ENCODE results near the gene CLEC16A.

CLEC16A gene

GRCh38 chr16:10971560-10971961 is 27.2 kb downstream of the CLEC16A start:
- DNase-seq = peak; percentile 20

DNA sequence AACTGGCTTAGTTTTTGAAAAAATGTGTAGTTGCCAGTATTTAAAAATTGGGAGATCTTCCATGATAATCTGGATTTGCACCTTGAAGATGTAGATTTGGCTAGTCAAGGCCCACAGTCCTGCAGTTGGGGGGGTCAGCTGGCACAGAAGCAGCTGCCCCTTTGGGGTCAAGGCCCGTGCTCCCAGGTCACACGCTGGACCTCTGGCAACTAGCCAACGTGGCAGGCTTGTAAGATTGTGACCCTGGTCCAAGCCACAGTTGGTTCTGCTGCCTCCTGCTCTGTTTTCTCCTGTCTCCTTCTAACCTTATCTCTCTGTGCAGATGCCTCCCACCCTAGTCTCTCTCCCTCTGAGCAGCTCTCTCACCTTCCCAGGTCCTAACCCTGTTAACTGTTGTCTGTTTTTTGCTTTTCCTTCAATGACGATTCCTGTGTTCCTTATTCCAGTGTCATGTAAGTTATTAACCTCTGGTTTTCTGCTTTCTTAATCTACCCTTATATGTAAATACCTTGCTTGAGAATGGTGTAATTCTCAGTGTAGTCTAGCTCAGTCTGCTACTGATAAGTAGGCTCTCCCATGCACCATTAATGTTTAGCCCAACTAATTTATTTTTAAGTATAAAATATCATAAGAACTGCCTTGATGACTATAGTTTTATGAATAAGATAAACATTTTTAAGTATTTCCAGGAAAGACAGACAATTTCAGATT is 27.9 kb downstream of the CLEC16A start:
- no peak for DNase-seq

- no peak for DNase-seq
Observed at GRCh38 chr16:10972819-10973464, 28.6 kb downstream of the CLEC16A start.

DNA sequence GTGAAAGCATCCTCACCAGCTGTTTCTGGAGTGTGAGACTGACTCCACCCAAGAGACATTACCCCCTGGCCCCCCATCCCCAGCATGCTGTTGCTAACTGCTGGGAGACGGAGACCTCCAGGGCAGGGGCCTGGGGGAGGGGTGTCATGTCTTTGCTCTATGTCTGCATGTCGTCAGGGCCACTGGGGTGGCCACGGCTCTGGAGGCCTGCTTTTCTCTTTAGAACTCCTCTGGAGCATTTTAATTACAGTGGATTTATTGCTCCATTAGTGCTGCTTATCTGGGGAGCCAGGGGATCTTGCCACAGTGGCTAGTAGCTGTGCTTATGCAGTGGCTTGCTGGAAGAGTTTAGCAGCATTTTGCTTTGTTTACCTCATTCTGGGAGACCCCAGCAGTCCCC is 32.3 kb downstream of the CLEC16A start:
- no peak for DNase-seq

DNA sequence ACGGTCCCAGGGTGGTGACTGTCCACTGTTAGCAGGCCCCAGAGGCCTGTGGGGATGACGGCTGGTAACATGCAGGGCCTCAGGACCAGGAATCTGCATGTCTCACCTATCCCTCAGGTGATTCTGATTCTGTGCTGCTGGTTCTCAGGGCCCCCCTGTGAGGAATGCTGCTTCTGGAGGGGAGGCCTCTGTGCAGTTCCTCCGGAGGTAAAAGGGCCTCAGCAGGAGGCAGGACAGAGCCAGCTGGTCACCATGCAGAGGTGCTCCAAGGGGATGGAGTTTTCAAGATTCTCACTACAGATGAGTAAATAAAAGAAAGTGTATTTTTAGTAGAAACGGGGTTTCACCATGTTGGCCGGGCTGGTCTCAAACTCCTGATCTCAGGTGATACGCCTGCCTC is 33.8 kb downstream of the CLEC16A start:
- no peak for DNase-seq

DNA sequence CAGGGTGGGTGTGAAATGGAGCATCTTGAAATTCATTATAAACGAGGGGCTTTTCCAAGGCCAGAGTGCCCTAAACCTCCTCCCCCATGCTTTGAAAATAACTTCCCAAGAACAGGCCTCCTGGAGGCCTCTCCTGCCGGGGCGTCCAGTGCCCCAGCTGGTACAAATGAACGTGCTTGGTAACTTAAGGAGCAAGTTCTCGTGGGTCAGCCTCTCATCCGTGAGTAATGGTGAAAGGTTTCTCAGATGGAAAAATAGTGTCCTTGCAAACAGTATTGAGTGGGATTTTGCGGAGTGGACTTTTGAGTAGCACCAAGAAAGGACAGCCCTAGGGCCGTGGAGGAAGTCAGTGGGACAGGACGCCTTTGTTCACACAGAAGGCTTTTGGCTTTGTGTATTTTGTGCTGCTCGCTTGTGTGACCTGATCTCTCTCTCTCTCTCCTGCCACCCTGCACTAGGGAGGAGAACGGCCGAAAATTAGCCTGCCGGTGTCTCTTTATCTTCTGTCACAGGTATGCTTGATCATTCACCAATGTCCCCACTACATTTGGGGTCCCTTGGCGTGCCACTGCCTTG is 34.6 kb downstream of the CLEC16A start:
- no peak for DNase-seq

DNA sequence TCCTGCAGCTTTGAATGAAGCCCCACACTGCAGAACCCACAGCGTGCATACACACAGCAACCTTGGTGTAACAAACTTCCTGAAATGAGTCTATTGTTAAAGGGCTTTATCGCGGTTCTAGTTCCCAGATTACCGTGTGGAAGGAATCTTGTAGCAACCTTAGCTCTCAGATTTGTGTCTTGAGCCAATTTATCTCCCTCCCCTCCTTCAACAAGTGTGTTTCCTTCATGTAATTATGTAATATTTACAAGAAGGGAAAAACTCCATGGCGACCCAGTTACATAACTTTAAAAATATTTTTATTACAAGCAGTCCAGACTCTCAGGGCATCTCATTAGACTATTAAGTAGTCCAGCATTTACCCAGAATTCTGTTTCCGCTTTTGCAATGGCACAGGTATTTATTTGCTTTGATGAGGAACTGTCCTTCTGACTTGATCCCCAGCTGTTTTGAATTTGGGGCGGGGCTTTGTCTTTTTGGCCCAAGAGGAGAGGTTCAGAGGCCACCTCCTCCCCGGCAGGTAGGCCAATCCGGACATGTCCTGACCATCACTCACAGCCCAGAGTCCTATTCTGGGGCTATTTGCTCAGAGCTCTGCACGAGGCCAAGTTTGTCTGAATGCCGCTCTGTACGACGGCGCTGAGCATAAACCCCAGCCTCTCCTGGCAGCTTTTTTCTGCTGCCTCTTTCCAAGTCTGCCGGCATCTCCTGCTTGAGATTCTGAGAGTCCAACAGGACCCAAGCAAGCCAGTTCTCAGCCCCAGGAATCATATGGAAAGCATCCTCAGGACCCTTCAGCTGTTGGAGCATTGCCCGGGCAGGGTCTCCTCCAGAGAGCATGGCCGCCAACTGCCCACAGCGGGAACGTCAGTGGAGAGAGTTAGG is 35.6 kb downstream of the CLEC16A start:
- no peak for DNase-seq

- no peak for DNase-seq
Observed at GRCh38 chr16:10980813-10981212, 36.4 kb downstream of the CLEC16A start.

- no peak for DNase-seq
Observed at GRCh38 chr16:10981697-10982216, 37.4 kb downstream of the CLEC16A start.

DNA sequence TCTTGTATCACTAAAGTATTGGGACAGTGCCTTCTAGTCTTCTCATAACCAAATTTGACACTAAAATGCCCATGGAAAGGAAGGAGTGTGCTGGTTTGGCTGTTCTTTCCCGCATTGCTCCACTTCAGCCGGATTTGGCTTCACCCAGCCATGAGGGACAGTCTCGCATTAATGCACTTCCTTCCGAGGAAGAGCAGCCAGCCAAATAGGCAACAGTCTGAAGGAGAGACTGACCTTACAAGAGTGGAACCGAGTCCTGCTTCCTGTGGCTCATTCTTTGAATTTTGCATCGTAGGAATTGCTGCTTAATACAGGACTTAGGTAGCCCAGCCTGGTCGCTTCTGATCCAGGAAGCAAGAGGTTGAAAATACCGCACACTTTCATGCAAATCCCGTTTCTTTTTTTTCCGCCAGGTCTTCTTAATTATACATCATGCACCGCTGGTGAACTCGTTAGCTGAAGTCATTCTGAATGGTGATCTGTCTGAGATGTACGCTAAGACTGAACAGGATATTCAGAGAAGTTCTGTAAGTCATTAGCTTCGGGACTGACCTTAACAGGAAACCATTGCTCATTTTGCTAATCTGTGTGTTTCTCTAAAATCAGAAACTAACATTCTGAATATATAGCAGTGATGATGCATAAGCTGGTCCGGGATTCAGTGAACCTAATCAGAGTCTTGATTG is 38.2 kb downstream of the CLEC16A start:
- no peak for DNase-seq

- DNase-seq = no peak
Observed at GRCh38 chr16:10983159-10983558, 38.8 kb downstream of the CLEC16A start.

DNA sequence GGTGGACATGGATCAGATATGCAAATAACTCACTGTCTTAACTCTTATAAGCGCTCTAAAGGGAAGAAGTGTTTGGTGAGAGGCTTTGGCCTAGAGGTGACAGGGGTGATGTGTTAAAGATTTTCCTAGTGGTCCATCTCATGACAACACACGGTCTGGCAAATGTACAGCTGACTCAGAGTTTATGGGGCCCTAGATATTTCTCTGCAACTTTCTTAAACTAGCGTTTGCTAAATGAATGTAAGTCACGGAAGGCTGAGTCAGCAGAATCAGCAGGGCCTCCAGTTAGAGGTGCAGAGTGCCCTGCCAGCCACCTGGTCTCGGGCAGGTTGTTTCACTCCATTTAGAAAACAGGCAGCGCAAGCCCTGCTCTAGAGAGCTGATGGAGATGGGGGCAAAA is 40.1 kb downstream of the CLEC16A start:
- no peak for DNase-seq

DNA sequence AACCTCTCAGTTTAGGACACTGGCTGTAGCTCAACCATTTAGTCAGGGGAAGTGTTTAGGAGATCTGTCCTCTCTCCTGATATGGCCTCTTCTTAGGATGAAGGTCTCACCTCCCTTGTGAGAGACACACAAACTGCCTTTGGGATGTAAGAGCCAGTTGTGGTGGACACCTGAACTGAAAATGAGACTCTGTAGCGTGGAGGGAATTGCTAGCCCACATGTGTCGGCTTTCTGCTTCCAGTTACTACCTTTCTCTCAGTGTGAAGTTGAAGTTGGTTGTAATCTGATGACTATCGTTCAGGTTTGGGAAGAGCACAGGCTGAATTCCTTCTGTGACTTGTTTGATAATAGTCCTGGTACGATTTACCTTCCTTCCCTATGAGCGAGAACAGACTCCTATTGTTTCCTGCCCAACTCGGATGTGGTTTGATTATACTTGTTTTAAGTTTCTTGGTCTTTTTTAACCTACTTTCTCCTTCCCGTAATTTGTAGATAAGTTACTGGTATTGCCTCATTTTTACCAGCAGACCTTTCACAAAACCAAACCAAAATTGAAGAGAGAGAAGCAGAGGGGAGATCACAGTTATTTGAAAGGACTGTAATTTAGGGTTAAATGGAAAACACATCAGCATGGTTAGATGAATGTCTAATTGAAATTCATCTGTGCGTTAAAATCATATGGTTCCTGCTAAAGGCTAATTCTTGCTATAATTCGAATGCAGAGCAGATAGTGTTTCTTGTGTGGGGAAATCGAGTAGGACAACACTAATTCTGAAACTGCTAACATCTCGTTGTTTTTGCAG is 43.2 kb downstream of the CLEC16A start:
- DNase-seq = no peak

DNA sequence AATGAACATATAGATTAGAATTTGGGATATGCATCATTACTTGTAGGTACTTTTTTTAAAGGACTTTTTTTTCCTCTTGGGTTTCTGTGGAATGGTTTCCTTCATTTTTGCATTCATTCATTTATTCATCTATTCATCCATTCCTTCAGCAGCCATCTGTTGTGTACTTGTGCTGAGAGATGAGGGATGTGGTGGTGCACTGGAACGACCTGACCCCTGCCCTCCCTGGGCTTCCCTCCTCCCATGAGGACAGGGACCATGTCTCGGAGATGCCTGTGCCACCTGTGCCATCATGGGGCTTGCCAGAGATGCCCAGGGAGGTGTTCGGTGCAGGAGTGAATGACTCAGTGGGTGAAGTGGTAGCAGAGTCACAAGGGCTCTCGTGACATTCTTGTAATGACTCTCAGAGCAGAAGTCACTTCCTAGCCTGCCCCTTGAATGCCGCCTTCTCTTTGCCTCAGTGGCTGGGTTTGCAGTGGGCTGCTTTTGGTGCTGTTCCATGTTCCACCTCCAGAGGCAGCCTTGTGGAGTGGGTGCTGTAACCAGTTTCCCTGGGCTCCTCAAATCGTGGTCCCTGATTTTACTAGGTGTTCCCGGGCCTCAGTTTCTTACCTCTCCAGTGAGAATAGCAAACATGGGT is 43.9 kb downstream of the CLEC16A start:
- DNase-seq = no peak

DNA sequence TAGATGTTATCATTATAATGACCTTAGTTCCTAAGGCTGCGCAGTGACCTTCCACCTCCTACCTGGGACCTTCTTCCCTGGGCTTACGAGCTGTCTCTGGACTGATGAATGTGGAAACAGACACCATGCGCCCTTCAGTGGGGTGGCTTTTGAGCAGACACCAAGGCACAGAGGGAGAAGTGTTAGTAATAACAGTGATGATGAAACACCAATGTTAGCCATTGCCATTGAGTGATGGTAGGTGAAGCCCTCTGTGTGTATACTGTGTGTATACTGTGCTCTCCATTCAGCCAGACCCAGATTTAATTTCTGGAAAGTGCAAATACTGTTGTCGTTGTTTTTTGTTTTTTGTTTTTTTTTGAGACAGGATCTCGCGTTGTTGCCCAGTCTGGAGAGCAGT is 44.5 kb downstream of the CLEC16A start:
- no peak for DNase-seq

GRCh38 chr16:10989559-10989958 is 45.2 kb downstream of the CLEC16A start:
- DNase-seq = no peak

DNA sequence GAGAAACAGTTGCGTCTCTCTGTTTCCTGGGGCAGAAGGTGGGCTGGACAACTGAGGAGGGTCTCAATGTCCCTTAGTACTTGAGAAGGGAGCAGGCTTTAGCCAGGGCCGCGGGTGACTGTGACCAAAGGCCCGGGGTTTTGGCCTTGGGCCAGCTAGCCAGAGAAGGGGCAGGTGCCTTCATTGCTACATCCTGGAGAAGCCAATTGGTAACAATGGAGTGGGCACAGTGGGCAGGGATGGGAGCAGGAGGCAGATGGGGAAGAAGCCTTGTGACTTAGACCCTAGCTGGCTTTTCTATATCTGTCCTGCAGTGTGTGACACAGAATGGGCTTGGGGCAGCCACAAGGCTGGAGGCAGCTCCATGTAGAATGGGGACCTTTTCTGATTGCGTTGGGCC is 46.0 kb downstream of the CLEC16A start:
- no peak for DNase-seq

GRCh38 chr16:10992112-10992511 is 47.7 kb downstream of the CLEC16A start:
- no peak for DNase-seq

GRCh38 chr16:10992797-10993196 is 48.4 kb downstream of the CLEC16A start:
- DNase-seq = no peak

GRCh38 chr16:10993649-10994048 is 49.3 kb downstream of the CLEC16A start:
- DNase-seq = no peak

DNA sequence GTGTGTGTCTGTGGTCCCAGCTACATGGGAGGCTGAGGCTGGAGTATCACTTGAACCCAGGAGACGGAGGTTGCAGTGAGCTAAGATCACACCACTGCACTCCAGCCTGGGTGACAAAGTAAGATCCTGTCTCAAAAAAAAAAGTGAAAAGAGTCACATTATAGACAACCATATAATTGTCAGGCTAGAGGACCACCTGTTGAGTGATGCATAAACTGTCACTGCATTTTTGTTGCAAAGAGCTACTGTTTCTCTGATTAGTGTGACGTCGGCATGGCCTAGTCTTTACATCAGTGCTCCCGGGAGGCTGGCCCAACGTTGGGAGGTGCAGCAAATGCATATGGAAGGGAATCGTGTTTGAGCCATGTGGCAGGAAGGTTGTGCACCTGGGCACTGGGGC is 50.2 kb downstream of the CLEC16A start:
- DNase-seq = no peak
